Tibial artery (tissue), 4 donors: ENCODE measurements around the gene ECSCR.
A peak's percentile ranks its signal among the peaks of the same experiment; 100 is the strongest.
"Not testable (repeated sequence)": the region's sequence is repeated elsewhere in the genome, so short reads cannot be mapped to it uniquely, and the experiment has no call there.

Experiments
- DNase-seq, 2 donors: peaks; one replicate each; pipeline ENCODE4 v3.0.0-alpha.2; 2019
- H3K27ac ChIP-seq, 2 donors: fragments of 200-600 bp; sonication (generic) in 1 of 2; 1 replicate in 1 of 2; 2 replicates in 1 of 2; pipeline ENCODE4 v1.5.1; 2018 to 2019; ENCODE audit warnings: mild to moderate bottlenecking in 1 of 2
- H3K27me3 ChIP-seq, 2 donors: fragments of 200-600 bp; sonication (generic) in 1 of 2; one replicate each; pipeline versions ENCODE4 v1.5.1 to v1.6.0; 2016 to 2019
- H3K36me3 ChIP-seq, 3 donors: fragments of 200-600 bp; sonication (generic) in 2 of 3; one replicate each; pipeline ENCODE4 v1.5.1; 2016 to 2019; ENCODE audit warnings: mild to moderate bottlenecking in 2 of 3
- H3K4me1 ChIP-seq, 4 donors: fragments of 200-600 bp; sonication (generic) in 2 of 4; 1 replicate in 3 of 4; 2 replicates in 1 of 4; pipeline ENCODE4 v1.5.1; 2016 to 2019
- H3K4me3 ChIP-seq, 2 donors: fragments of 200-600 bp; sonication (generic) in 1 of 2; 1 replicate in 1 of 2; 2 replicates in 1 of 2; pipeline ENCODE4 v1.5.1; 2018 to 2019; ENCODE audit warnings: mild to moderate bottlenecking in 2 of 2
- H3K9me3 ChIP-seq, 3 donors: fragments of 200-600 bp; sonication (generic) in 1 of 3; one replicate each; pipeline ENCODE4 v1.5.1; 2016 to 2019
- intact Hi-C: fragments of 100-400 bp; cut with DNase I; formaldehyde crosslinking; loops from one replicate; pipeline ENCODE4 v1.15.0; 2023; ENCODE audit warnings: low total_unique reads
- TF ChIP-seq, protein P1 (sequence below), 2 experiments: fragments of 200-600 bp in 1 of 2; fragments of 450-650 bp in 1 of 2; IDR thresholded peaks; one replicate each; pipeline ENCODE4 v1.5.1; 2017 to 2019; ENCODE audit warnings: antibody characterized with exemption in 2 of 2, mild to moderate bottlenecking in 1 of 2, moderate library complexity in 1 of 2

The ECSCR gene

DNA sequence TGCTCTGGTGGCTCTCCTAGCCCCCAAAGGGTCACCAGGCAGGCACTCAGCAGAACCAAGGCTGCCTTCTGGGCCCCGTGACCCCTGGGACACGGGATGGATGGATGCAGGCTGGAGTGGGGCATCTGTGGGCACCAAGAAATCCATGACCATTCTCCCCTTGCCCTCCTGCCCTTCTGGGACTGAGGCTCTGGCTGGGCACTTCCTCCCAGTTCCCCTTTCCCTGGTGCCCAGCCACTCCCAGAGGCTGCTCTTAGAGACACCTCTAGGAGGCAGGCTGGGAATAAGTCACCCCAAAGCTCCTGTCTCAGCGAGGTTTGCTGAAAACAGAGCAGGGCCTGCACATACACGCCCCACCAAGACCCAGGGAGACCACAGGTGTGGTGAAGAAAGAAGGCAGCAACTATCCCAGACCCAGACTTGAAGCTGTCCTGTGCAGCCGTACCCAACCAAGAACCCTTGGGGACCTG lies 19.1 kb upstream of the ECSCR start:
- peak; percentile 46 to 73 for DNase-seq
- H3K36me3 ChIP-seq, result peaks cover 0 to 28% (median 28%) of the 10 kb centered on the region in 3 donors
- peak overlapping the region; percentile 54 to 67 for H3K4me3 ChIP-seq
- H3K4me1 ChIP-seq, result peaks cover 0 to 50% (median 31%) of the 10 kb centered on the region in 4 donors
- peak overlapping the region; percentile 91 to 94 for H3K27ac ChIP-seq
- H3K9me3 ChIP-seq, result no peaks in the 10 kb centered on the region
- no peaks in the 10 kb centered on the region for H3K27me3 ChIP-seq
- TF ChIP-seq, protein P1, sequence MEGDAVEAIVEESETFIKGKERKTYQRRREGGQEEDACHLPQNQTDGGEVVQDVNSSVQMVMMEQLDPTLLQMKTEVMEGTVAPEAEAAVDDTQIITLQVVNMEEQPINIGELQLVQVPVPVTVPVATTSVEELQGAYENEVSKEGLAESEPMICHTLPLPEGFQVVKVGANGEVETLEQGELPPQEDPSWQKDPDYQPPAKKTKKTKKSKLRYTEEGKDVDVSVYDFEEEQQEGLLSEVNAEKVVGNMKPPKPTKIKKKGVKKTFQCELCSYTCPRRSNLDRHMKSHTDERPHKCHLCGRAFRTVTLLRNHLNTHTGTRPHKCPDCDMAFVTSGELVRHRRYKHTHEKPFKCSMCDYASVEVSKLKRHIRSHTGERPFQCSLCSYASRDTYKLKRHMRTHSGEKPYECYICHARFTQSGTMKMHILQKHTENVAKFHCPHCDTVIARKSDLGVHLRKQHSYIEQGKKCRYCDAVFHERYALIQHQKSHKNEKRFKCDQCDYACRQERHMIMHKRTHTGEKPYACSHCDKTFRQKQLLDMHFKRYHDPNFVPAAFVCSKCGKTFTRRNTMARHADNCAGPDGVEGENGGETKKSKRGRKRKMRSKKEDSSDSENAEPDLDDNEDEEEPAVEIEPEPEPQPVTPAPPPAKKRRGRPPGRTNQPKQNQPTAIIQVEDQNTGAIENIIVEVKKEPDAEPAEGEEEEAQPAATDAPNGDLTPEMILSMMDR (IDR thresholded peaks at IDR 0.05), result peak; percentile 22 to 25
- intact Hi-C loops, result no loop called here

DNA sequence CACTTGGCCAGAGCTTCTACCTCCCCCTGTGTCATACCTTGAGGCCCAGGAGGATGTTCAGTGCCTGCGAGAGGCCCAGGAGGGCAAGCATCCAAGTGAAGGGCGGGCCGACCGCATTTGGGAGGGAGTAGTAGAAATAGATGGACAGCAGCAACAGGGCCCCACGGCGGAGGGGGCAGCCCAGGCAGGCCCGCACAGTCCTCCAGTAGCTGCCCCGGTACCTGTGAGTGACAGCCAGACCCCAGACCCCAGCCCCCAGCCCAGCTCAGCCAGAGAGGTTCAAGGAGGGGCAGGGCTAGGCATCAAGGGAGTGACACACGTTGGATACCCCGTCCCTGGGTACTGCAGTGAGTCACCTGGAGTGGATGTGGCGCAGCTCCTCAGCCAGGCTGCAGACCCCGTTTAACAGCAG lies 18.6 kb upstream of the ECSCR start:
- TF ChIP-seq, protein P1 (IDR thresholded peaks at IDR 0.05), result no peak
- DNase-seq, result peak; percentile 56 to 79
- Histone ChIP-seq H3K27ac (peak overlapping the region; percentile 91 to 94), H3K27me3 (no peaks in the 10 kb centered on the region), H3K4me3 (peak overlapping the region; percentile 54 to 67), H3K4me1 (peaks cover 0 to 50% (median 31%) of the 10 kb centered on the region in 4 donors), H3K9me3 (no peaks in the 10 kb centered on the region), H3K36me3 (peaks cover 0 to 33% (median 32%) of the 10 kb centered on the region in 3 donors)
- intact Hi-C loops, result no loop called here

DNA sequence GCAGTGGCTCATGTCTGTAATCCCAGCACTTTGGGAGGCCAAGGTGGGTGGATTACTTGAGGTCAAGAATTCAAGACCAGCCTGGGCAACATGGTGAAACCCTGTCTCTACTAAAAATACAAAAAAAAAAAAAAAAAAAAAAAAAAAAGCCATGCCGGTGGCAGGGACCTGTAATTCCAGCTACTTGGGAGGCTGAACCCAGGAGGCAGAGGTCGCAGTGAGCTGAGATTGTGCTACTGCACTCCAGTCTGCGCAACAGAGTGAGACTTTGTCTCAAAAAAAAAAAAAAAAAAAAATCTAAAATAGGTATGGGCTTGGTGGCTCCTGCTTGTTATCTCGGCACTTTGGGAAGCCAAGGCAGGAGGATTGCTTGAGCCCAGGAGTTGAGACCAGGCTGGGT lies 17.2 kb upstream of the ECSCR start:
- H3K4me3 ChIP-seq, H3K27me3 ChIP-seq, DNase-seq, H3K9me3 ChIP-seq, intact Hi-C loops: not testable (repeated sequence)
- peak overlapping the region in 1 of 2 donors; percentile 91 for H3K27ac ChIP-seq
- peaks cover 0 to 47% (median 46%) of the 10 kb centered on the region in 3 donors for H3K36me3 ChIP-seq
- peaks cover 0 to 45% (median 28%) of the 10 kb centered on the region in 4 donors for H3K4me1 ChIP-seq

DNA sequence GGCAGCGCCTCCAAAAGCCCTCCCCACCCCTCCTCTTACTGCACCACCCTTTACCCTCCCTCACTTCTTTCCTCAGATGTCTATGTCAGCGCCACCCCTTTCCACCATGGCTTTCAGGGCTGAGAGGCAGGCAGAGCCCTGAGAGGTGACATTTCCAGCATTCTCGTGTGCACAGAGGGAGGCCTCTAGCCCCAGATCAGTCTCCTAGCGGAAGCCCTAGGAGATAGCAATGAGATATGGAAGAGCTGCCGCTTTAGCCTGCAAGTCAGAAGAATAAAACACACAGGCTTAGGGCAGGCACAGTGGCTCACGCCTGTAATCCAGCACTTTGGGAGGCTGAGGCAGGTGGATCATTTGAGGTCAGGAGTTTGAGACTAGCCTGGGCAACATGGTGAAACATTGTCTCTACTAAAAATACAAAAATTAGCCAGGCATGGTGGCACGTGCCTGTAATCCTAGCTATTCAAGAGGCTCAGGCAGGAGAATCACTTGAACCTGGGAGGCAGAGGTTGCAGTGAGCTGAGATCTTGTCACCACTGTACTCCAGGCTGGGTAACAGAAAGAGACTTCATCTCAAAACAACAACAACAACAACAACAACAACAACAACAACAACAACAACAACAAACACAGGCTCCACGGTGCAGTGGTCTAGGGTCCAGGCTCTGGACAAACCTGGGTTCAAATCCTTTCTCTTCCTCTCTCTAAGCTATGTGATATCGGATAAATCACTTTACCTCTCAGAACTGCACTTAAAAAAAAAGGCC lies 16.3 kb upstream of the ECSCR start:
- DNase-seq, intact Hi-C loops, H3K27me3 ChIP-seq, H3K9me3 ChIP-seq, H3K4me3 ChIP-seq: not testable (repeated sequence)
- Histone ChIP-seq H3K36me3 (peaks cover 0 to 47% (median 46%) of the 10 kb centered on the region in 3 donors), H3K27ac (peak overlapping the region; percentile 0 to 39), H3K4me1 (peaks cover 0 to 44% (median 24%) of the 10 kb centered on the region in 4 donors)

DNA sequence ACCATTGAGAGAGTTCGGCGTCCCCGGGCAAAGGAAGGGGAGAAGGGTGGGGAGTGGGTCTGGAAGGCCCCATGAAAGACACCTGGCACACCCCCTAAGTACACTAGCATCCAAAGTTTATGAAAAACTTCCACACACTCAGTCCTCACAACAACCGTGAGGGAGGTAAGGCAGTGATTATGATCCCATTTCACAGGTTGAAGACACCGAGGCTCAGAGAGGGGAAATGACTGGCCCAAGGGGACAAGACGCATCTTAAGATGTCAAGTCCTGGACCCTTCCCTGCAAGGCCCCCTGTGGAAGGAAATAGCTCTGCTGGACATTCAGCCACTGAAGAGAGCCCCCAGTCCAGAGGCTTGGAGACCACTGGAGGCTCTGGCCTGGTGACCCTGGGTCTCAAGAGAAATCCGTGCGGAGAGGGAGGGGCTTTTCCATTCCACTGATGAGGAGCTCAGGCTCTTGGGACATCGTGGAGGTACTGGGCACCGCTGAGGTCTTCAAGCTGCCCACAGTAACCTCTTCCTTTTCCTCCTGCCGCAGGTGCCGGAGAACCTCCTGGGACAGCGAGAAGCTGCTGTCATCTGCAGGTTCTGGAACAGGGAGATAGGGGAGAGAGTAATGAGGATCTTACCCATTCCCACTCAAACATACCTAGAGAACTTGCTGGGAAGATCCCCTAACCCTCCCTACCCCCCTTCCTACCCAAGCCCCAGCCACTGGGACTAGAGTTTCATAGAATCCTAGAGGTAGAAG lies 13.5 kb upstream of the ECSCR start:
- Histone ChIP-seq H3K4me1 (peaks cover 0 to 22% (median 9%) of the 10 kb centered on the region in 4 donors), H3K27ac (no peak overlapping the region), H3K36me3 (peaks cover 0 to 47% (median 46%) of the 10 kb centered on the region in 3 donors), H3K4me3 (no peak overlapping the region), H3K9me3 (no peaks in the 10 kb centered on the region), H3K27me3 (no peaks in the 10 kb centered on the region)
- intact Hi-C loops, result no loop called here
- TF ChIP-seq, protein P1 (IDR thresholded peaks at IDR 0.05), result no peak
- DNase-seq, result no peak

DNA sequence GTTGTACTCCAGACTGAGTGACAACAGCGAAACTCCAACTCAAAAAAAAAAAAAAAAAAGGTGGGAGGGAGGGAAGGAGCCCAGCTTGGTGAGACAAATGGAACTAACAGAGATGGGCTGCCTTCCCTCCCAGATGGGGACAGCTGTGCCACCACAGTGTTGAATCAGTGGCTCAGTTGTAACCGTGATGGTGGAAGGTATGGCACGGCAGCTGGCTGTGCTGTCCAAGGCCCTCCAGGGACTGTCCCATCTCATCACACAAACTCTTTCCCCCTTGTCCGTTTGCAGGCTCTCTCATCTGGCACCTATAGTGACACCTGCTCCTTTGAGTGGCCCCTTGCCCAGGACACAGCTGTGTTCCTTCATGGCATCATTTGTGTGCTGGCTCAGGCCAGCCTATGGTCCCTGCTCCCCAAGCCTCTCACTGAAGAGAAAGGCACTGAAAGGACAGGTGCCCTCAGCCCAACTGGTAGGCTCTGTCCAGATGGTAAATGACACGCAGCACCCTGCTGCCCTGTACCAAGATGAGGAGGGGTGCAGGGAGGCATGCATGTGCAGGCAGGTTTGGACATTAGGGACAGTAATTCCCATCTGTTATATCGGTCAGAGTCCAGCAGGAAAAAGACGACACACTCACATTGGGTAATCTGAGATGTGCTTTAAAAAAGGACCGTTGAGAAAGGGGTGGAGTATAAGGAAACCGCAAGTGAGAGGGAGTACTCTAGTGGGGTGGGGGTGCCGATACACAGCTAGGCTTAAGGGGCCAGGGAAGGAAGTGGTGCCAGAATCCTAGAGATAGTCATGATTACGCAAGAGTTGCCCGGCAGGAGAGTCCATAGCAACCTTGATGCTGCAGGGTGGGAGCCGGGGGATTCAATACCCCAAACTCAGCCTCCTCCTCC lies 12.6 kb upstream of the ECSCR start:
- intact Hi-C loops, result no loop called here
- peaks cover 0 to 47% (median 46%) of the 10 kb centered on the region in 3 donors for H3K36me3 ChIP-seq
- H3K27ac ChIP-seq, result no peak overlapping the region

More for the DNA sequence above, 12.6 kb upstream of the ECSCR start:
- TF ChIP-seq, protein P1 (IDR thresholded peaks at IDR 0.05), result no peak
- H3K27me3 ChIP-seq, result no peaks in the 10 kb centered on the region
- DNase-seq, result peak in 1 of 2 donors; percentile 42
- no peak overlapping the region for H3K4me3 ChIP-seq
- peaks cover 0 to 13% (median 2%) of the 10 kb centered on the region in 4 donors for H3K4me1 ChIP-seq
- no peaks in the 10 kb centered on the region for H3K9me3 ChIP-seq
